GM18526 (cell line): ENCODE results near the gene DUSP15.

Source experiments
- POLR2A ChIP-seq: IDR thresholded peaks from 3 replicates; pipeline ENCODE4 v1.6.1; 2011; ENCODE audit not compliant: insufficient read length; ENCODE audit errors: extremely low read depth

The DUSP15 gene

GRCh38 chr20:31829731-31830130 lies 40.6 kb downstream of the DUSP15 start:
- TF ChIP-seq POLR2A, result no peak

GRCh38 chr20:31827059-31827458 lies 43.3 kb downstream of the DUSP15 start:
- TF ChIP-seq POLR2A, result no peak

- TF ChIP-seq POLR2A, result no peak
These were observed 44.3 kb downstream of the DUSP15 start for GRCh38 chr20:31826074-31826473.

GRCh38 chr20:31824554-31825313 lies 45.6 kb downstream of the DUSP15 start:
- no peak for TF ChIP-seq POLR2A

- TF ChIP-seq POLR2A, result no peak
These were observed 46.2 kb downstream of the DUSP15 start for GRCh38 chr20:31824125-31824485.

GRCh38 chr20:31823360-31824124 lies 46.8 kb downstream of the DUSP15 start:
- no peak for TF ChIP-seq POLR2A

- TF ChIP-seq POLR2A, result no peak
These were observed 47.7 kb downstream of the DUSP15 start for GRCh38 chr20:31822421-31823330.

- no peak for TF ChIP-seq POLR2A
These were observed 48.9 kb downstream of the DUSP15 start for GRCh38 chr20:31821427-31821826.

GRCh38 chr20:31820228-31820627 lies 50.1 kb downstream of the DUSP15 start:
- no peak for TF ChIP-seq POLR2A

GRCh38 chr20:31819083-31819784 lies 51.1 kb downstream of the DUSP15 start, which contains the start of gene MYLK2:
Gene MYLK2, plus strand, starts transcription at chr20:31819356. Its CDS starts 225 bp downstream, at chr20:31819581.
- no peak for TF ChIP-seq POLR2A

GRCh38 chr20:31818376-31818908 lies 51.9 kb downstream of the DUSP15 start:
- TF ChIP-seq POLR2A, result no peak

GRCh38 chr20:31817461-31817860 lies 52.9 kb downstream of the DUSP15 start:
- TF ChIP-seq POLR2A, result no peak

- TF ChIP-seq POLR2A, result no peak
These were observed 54.1 kb downstream of the DUSP15 start for GRCh38 chr20:31816221-31816620.

GRCh38 chr20:31815408-31816188 lies 54.7 kb downstream of the DUSP15 start:
- no peak for TF ChIP-seq POLR2A
